Stimulated activated naive CD4-positive, alpha-beta T cell treated with Interleukin-2 at 50 U/mL for 16 hours (primary cell): ENCODE measurements around the gene PITPNM3.

Experiments used
- DNase-seq: peaks from one replicate; lab custom pipeline; 2025; lab: John Stamatoyannopoulos, UW

Gene PITPNM3

DNA sequence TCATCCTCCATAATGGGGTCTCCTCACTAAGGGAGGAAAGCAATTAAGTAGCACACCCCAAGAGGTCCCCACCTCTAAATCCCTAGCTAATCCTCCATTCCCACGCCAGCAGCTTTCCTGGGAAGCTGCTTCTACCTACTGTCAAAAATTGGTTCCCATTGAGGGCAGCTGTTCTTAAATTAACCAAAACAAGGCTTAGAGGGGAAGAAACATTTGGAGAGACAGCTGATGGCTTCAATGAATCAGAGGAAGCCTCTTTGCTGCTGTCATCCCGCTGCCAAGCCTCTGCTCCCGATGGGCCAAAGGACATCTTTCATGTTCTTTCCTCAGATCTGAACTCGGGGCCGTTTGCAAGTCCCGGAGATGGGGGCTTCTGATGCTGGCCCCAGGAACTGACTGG lies 148.1 kb downstream of the PITPNM3 start:
- no peak for DNase-seq

DNA sequence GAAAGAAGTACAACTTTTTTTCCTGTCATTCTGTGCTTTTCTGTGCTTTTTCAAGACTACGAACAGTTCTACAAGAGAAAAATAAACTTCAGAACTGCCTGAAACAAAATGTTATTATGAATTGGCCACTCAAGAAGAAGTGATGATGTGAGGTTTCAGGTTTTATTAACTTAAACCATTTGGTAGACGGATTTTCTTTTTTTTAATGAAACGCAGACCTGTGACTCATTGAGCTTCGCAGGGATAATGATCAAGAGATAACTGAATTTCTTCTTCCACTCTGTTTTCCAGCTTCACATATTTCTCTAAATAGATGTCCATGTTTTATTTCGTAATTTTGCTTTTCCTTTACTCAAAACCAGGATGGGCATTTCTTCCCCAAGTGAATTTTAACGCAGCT lies 154.1 kb downstream of the PITPNM3 start:
- DNase-seq = no peak
